HG02970 (cell line): ENCODE data around the gene URI1.

Experiments used
- ATAC-seq: cut with Tn5 transposase; IDR thresholded peaks from one replicate; pipeline ENCODE4 v1.9.1; 2021; ENCODE audit warnings: mild to moderate bottlenecking, moderate library complexity, moderate number of reproducible peaks; ENCODE audit not compliant: unreplicated experiment, low FRiP score

The URI1 gene

DNA sequence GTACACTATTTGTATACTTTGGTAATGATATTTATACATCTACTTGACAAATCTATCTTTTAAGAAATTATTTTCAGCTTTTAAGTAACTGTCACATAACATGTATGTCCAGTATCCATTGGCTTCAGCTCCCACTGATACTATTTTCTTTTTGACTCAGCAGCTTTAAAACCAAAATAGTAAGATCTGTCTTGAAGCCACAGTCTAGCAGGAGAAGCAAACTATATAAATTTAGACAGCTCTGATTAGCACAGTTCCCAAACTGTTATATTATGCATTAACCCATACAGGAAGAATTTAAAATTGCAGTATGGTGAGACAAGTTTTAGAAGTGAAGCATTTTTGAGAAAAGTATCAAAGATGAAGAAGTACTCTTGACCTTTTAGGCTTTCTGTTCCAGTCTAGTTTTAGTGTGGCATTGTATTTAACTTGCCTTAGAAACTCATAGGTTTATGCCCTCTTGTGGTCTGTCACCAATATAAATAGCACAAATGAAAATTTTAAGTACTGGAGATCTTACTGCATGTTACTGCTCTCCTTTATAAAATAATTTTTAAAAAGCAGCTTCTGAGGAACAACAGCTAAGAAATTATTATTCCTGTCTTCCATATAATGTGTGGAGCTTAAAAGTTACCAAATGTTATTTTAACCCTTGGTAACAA is 24.7 kb downstream of the URI1 start:
- no peak for ATAC-seq

- ATAC-seq = no peak
Measured at GRCh38 chr19:29967623-29968022, 25.6 kb downstream of the URI1 start.

DNA sequence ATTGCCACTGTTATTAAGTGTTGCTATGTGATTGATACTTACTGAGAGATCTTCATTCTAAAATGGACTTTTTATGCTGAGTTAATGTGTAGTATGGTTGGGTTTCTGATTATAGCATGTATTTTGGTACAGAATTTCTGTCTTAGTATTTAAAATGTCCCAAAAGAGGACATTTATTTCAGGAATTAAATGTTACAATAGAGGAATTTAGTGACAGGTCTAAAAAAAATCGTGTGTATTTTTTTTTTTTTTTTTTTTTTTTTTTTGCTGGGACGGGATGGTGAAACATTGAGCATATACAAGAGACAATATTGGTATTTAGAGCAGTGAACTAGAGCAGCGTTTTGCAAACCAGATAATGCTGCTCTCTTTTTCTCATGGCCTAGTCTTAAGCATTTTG is 27.9 kb downstream of the URI1 start:
- no peak for ATAC-seq

- no peak for ATAC-seq
Measured at GRCh38 chr19:29971002-29971401, 29.0 kb downstream of the URI1 start.

GRCh38 chr19:29971648-29972047 is 29.6 kb downstream of the URI1 start:
- no peak for ATAC-seq

DNA sequence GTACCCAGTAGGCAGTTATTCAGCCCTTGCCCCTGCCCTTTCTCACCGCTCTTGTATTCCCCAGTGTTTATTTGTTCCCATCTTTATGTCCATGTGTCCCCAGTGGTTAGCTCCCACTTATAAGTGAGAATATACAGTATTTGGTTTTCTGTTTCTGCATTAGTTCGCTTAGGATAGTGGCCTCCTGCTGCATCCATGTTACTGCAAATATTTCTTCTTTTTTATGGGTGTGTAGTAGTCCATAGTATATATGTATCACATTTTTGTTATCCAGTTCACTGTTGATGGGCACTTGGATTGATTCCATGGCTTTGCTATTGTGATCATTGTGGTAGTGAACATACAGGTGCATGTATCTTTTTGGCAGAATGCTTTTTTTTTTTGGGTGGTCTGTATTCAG is 32.7 kb downstream of the URI1 start:
- no peak for ATAC-seq

DNA sequence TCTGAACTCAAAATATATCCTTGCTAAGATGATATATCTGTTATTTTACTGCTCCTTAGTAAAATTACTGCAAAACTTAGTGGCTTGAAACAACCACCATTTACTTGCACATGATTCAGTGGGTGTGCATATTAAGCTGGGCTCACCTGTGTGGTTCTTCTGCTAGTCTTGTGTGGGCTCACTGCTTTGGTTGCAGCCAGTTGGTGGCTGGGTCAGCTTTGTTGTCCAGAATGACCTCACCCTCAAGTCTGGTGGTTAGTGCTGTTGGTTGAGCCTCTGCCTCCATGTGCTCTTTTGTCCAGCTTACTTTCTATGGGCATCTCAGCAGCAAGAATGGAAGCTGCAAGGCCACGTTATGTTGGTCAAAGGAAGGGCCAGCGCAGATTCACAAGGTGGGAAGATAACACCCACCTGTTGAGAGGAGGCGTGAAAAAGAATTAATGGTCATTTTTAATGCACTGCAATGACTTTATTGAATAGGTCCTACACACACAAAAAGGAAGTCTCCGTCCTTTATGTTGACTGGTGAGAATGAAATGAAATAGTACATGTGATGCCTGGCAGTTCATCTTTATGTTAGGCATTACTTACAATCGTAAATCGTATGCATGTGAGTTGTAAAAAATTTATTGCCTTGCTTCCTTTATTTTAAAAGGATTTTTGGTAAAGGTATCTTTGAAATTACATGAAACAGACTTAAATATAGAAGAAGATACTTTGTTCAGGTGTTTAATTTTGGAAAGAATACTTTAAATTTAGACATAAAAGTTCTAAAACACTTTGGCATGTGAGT is 34.3 kb downstream of the URI1 start:
- ATAC-seq = no peak

GRCh38 chr19:29978080-29978479 is 36.0 kb downstream of the URI1 start:
- ATAC-seq = no peak

DNA sequence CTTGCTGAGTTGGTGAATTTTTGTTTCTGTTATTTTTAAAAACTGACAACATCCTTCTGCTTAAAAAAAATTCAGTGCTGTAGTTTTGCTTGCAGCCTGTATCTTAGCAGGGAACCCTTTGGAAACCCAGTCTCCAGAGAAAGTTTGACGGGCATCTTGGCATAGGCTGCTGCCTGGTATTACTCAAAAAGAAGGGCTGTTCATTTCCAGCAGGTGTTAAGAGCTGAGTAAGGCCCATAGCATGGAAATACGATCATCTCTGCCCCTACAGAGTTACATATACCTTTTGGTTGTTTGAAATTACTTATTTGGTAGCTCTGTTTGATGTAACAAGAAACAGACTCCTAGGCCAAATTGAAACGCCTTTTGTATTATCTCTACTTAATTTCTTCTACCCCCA is 41.5 kb downstream of the URI1 start:
- ATAC-seq = no peak

DNA sequence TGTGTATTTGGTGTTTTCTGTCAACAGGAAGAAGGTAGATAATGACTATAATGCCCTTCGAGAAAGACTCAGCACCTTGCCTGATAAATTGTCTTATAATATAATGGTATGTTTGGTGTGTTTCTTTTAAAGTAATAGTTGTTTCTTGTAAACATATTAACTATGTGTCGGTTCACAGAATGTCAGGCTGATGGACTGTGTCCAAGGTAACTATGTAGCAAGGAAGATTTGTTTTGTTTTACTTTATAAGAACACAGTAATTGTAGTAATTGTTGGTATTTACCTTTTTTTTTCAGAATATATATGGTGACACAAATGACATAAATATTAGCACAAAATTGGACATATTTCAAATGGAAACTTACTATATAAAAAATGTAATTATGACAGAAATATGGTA is 43.2 kb downstream of the URI1 start:
- ATAC-seq = no peak

GRCh38 chr19:29988351-29988750 is 46.3 kb downstream of the URI1 start:
- no peak for ATAC-seq

GRCh38 chr19:29992233-29992867 is 50.3 kb downstream of the URI1 start:
- no peak for ATAC-seq

- ATAC-seq = no peak
Measured at GRCh38 chr19:29999490-29999889, 57.5 kb downstream of the URI1 start.

DNA sequence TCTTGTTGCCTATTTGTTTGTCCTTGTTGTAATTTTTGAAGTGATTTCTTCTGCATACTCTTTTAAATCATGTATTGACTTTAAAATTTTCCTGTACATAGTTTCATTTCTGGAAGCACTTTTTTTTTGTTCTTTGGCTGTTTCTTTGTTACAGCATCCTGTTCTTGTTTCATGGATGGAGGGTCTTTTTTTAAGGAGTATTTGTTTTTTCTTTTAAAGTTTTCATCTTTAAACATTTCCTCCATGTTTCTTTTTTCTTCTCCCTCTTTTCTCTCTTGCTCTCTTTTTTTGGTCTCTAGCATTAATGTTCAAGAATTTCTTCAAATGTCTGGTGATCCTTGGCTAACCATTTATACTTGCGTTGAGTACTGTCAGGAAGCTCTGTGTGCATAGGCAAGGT is 58.8 kb downstream of the URI1 start:
- ATAC-seq = no peak

DNA sequence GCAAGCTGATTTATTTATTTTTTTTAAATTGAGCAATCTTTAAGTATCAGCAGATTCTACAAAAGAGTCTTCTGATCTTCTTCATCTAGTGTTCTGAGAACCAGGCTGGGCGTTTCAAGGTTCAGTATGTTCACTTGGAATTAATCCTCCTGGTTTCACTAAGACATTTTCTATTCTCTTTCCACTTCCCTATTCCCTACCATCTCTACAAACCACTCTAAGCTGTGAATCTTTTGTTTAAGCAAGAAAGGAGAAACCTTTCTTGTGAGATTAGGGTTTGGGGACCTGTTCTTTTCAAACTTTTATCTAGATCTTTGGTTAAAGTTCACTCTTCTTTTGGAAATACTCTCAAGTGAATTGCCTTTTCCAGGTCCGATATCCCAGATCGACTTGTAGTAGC is 59.3 kb downstream of the URI1 start:
- ATAC-seq = no peak

DNA sequence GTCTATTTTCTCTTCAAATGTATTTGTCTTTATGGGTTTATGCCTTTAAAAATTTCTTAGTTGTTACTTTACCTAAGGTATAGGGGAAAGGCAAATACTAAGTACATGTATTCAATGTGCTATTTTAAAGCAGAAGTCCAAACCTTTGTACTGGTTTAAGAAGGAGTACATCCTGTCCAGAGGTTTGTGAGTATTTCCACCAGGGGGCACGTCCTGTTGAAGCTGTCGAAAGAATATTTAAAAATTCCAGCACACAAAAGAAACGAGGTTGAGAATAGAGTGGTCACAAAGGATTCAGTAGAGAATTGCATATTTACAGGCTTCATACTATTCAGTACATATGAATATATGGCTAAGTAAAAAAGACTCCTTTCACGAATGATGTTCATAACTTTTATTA is 59.8 kb downstream of the URI1 start:
- no peak for ATAC-seq

DNA sequence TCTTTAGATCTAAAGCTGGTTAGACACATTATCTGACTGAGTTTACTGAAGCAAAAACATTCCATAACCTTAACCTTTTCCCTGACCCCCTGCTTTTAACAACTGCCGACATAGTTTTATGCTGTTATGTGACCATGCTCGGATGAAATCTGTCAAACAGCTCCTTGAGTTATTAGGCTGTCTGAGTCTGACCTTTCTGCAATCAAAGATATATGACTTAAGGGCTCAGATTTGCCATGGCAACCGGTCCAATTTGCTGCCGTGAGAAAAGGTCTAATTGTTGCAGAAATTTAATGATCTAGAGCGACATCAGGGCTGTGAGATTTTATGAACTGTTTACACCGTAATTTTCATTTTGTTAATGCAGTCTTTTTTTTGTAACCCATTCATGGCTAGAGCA is 61.8 kb downstream of the URI1 start:
- ATAC-seq = no peak

GRCh38 chr19:30004403-30004802 is 62.4 kb downstream of the URI1 start:
- ATAC-seq = no peak

DNA sequence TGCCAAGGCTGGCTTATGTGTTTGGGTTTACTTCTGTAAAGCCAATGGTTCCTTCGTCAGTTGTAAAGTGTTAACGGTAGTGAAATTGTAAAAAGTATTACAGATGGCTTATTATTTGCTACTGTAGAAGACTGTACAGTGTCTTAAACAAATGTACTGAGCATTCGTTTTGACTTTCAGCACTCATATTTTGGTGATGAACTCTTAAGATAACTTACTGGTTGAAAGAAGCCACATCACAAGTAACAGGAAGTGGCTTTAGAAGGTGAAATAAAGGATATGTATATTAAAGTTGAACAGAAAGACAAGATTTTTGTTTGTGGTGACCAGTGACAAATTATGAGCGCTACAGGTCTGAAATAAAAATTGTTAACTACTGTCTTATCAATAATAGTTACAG is 64.2 kb downstream of the URI1 start:
- no peak for ATAC-seq

GRCh38 chr19:30008169-30008568 is 66.1 kb downstream of the URI1 start:
- ATAC-seq = no peak

GRCh38 chr19:30009013-30009412 is 67.0 kb downstream of the URI1 start:
- ATAC-seq = no peak
